ENCODE data around the gene LSP1.

The LSP1 gene

DNA sequence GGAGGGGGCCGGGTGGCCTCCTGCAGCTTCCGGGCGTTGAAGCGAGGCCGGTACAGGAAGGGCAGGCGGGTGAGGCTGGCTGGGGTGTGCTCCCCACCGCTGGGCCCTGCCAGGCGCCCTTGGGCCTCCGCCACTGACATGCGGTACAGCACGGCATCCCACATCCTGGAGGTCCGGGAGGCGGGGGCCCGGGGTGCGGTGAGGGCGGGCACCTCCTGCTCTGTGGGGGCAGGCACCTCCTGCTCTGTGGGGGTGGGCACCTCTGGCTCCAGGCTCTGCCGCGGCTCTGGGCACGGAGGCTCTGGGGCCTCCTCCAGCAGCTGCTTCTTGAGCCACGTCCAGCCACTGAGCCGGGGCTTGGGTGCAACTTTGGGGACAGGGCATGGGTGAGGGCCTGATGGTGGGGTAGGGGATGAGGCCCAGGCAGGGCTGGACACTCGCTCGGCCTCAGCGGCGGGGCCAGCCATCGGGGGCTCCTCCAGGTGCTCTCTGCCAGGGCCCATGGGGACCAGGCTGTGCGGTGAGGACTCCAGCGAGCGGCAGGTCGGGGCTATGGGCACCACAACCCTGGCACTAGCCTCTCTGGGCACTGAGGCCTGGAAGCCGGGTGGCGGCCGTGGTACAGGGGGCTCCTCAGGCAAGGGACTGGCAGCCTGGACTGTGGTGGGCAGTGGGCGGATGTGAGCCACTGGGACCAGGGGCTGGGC, 36.5 kb downstream of the LSP1 start:
- DNase-seq = no peak
- Mint-ChIP-seq H3K9me3 (no peaks in the 10 kb centered on the region), H3K4me1 (peaks cover 13% of the 10 kb centered on the region), H3K27ac (no peak overlapping the region), H3K4me3 (no peak overlapping the region), H3K36me3 (ENCODE audit: low read depth) (no peaks in the 10 kb centered on the region), H3K27me3 (ENCODE audit: low read depth, poor library complexity) (peaks cover 13% of the 10 kb centered on the region)
- TF ChIP-seq, protein P1, sequence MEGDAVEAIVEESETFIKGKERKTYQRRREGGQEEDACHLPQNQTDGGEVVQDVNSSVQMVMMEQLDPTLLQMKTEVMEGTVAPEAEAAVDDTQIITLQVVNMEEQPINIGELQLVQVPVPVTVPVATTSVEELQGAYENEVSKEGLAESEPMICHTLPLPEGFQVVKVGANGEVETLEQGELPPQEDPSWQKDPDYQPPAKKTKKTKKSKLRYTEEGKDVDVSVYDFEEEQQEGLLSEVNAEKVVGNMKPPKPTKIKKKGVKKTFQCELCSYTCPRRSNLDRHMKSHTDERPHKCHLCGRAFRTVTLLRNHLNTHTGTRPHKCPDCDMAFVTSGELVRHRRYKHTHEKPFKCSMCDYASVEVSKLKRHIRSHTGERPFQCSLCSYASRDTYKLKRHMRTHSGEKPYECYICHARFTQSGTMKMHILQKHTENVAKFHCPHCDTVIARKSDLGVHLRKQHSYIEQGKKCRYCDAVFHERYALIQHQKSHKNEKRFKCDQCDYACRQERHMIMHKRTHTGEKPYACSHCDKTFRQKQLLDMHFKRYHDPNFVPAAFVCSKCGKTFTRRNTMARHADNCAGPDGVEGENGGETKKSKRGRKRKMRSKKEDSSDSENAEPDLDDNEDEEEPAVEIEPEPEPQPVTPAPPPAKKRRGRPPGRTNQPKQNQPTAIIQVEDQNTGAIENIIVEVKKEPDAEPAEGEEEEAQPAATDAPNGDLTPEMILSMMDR (IDR thresholded peaks at IDR 0.05) = no peak

DNA sequence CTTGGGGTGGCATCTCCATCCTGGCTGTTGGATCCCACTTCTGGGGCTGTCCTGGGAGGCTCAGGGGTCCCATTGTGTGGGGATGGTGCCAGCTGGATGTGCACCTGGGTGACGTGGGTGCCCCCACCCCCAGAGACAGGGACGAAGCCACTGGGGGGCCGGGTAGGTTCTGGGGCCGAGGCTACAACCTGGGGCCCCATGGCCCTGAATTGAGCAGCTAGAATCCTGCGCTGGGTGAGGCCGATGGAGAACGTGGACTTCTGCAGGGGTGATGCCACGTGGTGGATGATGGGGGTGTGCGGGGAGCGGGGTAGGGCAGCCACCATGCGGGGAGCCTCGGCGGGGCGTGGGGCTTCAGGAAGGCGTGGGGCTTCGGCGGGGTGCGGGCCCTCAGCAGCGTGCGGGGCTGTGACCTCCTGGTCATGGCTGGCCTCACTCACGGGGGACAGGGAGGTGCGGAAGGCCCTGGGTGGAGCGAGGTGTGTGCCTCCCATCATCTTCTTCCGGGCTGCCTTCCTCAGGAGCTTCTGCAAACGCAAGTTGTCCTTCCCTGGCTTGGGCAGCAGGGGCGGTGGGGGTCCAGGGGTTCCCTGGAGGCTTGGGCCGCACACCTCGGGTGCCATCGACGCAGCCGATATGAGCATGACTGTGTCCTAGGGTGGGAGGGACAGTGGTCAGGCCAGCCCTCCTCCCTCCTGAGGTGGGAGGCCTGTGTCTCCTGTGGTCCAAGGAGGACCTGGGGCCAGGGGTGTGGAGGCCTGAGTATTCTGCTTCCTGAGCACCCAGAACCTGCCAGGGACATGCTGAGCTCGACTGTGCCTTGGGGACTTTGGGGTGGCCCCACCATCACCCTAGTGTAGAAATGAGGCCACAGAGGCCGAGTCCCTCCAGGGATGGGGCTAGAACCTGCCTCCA, 37.3 kb downstream of the LSP1 start:
- H3K36me3 Mint-ChIP-seq (ENCODE audit: low read depth) = no peaks in the 10 kb centered on the region
- no peak overlapping the region for H3K27ac Mint-ChIP-seq
- H3K4me1 Mint-ChIP-seq = peaks cover 20% of the 10 kb centered on the region
- DNase-seq = no peak
- TF ChIP-seq, protein P1 (IDR thresholded peaks at IDR 0.05) = no peak
- H3K27me3 Mint-ChIP-seq (ENCODE audit: low read depth, poor library complexity) = peaks cover 13% of the 10 kb centered on the region
- H3K9me3 Mint-ChIP-seq = no peaks in the 10 kb centered on the region
- no peak overlapping the region for H3K4me3 Mint-ChIP-seq

- H3K4me3 Mint-ChIP-seq = no peak overlapping the region
- peaks cover 20% of the 10 kb centered on the region for H3K4me1 Mint-ChIP-seq
- peaks cover 13% of the 10 kb centered on the region for H3K27me3 Mint-ChIP-seq (ENCODE audit: low read depth, poor library complexity)
- no peaks in the 10 kb centered on the region for H3K36me3 Mint-ChIP-seq (ENCODE audit: low read depth)
- no peaks in the 10 kb centered on the region for H3K9me3 Mint-ChIP-seq
- DNase-seq = no peak
- TF ChIP-seq, protein P1 (IDR thresholded peaks at IDR 0.05) = no peak
- H3K27ac Mint-ChIP-seq = peak overlapping the region; percentile 36
Measured at GRCh38 chr11:1890856-1891830, 38.3 kb downstream of the LSP1 start.

DNA sequence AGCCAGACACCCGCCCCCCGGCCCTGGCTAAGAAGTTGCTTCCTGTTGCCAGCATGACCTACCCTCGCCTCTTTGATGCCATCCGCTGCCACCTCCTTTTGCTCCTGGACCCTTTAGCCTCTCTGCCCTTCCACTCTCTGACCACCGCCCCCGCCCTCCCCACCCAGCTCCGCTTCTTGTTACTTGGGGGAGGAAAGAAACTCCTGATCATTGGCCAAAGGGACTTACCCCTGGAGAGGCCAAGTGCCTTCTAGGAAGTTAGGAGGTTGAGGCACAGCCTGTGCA, 38.9 kb downstream of the LSP1 start, which contains the start of gene PRR33:
Gene PRR33 (minus strand): TSS at position 65 of the 285 bp plus-strand sequence. CDS start 1,311 bp downstream, outside the sequence.
- Mint-ChIP-seq H3K36me3 (ENCODE audit: low read depth) (no peaks in the 10 kb centered on the region), H3K9me3 (no peaks in the 10 kb centered on the region), H3K4me1 (peaks cover 22% of the 10 kb centered on the region), H3K27ac (peak within 1 kb of the TSS; percentile 36), H3K27me3 (ENCODE audit: low read depth, poor library complexity) (peaks cover 11% of the 10 kb centered on the region), H3K4me3 (no peak within 1 kb of the TSS)
- DNase-seq = no peak
- TF ChIP-seq, protein P1 (IDR thresholded peaks at IDR 0.05) = no peak

GRCh38 chr11:1892116-1892515, 39.2 kb downstream of the LSP1 start:
- DNase-seq = no peak
- TF ChIP-seq, protein P1 (IDR thresholded peaks at IDR 0.05) = no peak
- H3K27me3 Mint-ChIP-seq (ENCODE audit: low read depth, poor library complexity) = peaks cover 9% of the 10 kb centered on the region
- no peaks in the 10 kb centered on the region for H3K36me3 Mint-ChIP-seq (ENCODE audit: low read depth)
- H3K4me3 Mint-ChIP-seq = no peak overlapping the region
- H3K27ac Mint-ChIP-seq = no peak overlapping the region
- no peaks in the 10 kb centered on the region for H3K9me3 Mint-ChIP-seq
- peaks cover 25% of the 10 kb centered on the region for H3K4me1 Mint-ChIP-seq
